Ectodermal cell (in vitro differentiated cells): ENCODE results near the gene LIN7B.
"Not testable (repeated sequence)": the region's sequence is repeated elsewhere in the genome, so short reads cannot be mapped to it uniquely, and the experiment has no call there.

Experiments
- H3K27ac ChIP-seq: 2 replicates; pipeline ENCODE4 v1.7.0; 2013; ENCODE audit warnings: mild to moderate bottlenecking, low read depth, low read length; ENCODE audit not compliant: insufficient read depth, poor library complexity, severe bottlenecking
- H3K27me3 ChIP-seq: 2 replicates; pipeline ENCODE4 v1.7.0; 2013; ENCODE audit warnings: mild to moderate bottlenecking, low read length; ENCODE audit not compliant: insufficient read depth, control insufficient read depth, poor library complexity, severe bottlenecking
- H3K36me3 ChIP-seq: one replicate; pipeline ENCODE4 v1.7.0; 2013; ENCODE audit warnings: low read length; ENCODE audit not compliant: control insufficient read depth, insufficient read depth
- H3K4me1 ChIP-seq: one replicate; pipeline ENCODE4 v1.7.0; 2013; ENCODE audit warnings: low read length; ENCODE audit not compliant: control insufficient read depth, insufficient read depth
- H3K4me3 ChIP-seq: 2 replicates; pipeline ENCODE4 v1.7.0; 2013; ENCODE audit warnings: low read depth, low read length, control low read depth; ENCODE audit not compliant: insufficient read depth
- H3K9me3 ChIP-seq: 2 replicates; pipeline ENCODE4 v1.7.0; 2013; ENCODE audit warnings: mild to moderate bottlenecking, low read length, moderate library complexity; ENCODE audit not compliant: control insufficient read depth
- WGBS, 2 experiments: methylation state at CpG; one replicate each; pipeline ENCODE4 v1.1.7; 2013; ENCODE audit warnings: missing lambda C conversion rate in 2 of 2; 5-methylcytosine and 5-hydroxymethylcytosine counted together

LIN7B gene

GRCh38 chr19:49145573-49146407 is 31.6 kb downstream of the LIN7B start:
- H3K27me3 ChIP-seq, result peaks cover 3% of the 10 kb centered on the region
- no peaks in the 10 kb centered on the region for H3K36me3 ChIP-seq
- 7 to 8% methylated on average over 30 of the region's 30 CpGs for WGBS, 2 experiments
- no peaks in the 10 kb centered on the region for H3K9me3 ChIP-seq
- H3K27ac ChIP-seq, result peak overlapping the region; percentile 70
- H3K4me1 ChIP-seq, result peaks cover 9% of the 10 kb centered on the region
- H3K4me3 ChIP-seq, result peak overlapping the region; percentile 26

GRCh38 chr19:49146408-49146770 is 32.2 kb downstream of the LIN7B start:
- H3K27me3 ChIP-seq, H3K36me3 ChIP-seq, H3K4me1 ChIP-seq, H3K9me3 ChIP-seq: not testable (repeated sequence)
- WGBS, 2 experiments, result 10 to 12% methylated on average over 7 of the region's 7 CpGs
- H3K4me3 ChIP-seq, result peak overlapping the region; percentile 26
- H3K27ac ChIP-seq, result peak overlapping the region; percentile 70

GRCh38 chr19:49148044-49148682 is 34.0 kb downstream of the LIN7B start:
- Histone ChIP-seq H3K4me3 (peak overlapping the region; percentile 80), H3K27me3 (peaks cover 25% of the 10 kb centered on the region), H3K4me1 (peaks cover 10% of the 10 kb centered on the region), H3K27ac (no peak overlapping the region), H3K9me3 (no peaks in the 10 kb centered on the region), H3K36me3 (no peaks in the 10 kb centered on the region)
- 85% methylated on average over 11 of the region's 11 CpGs for WGBS, 2 experiments

GRCh38 chr19:49148784-49149651 is 34.8 kb downstream of the LIN7B start:
- H3K9me3 ChIP-seq, result no peaks in the 10 kb centered on the region
- peaks cover 10% of the 10 kb centered on the region for H3K4me1 ChIP-seq
- peak overlapping the region; percentile 80 for H3K4me3 ChIP-seq
- no peaks in the 10 kb centered on the region for H3K36me3 ChIP-seq
- peak overlapping the region; percentile 76 for H3K27ac ChIP-seq
- H3K27me3 ChIP-seq, result peaks cover 31% of the 10 kb centered on the region
- WGBS, 2 experiments, result 1% methylated on average over 49 of the region's 49 CpGs

GRCh38 chr19:49149652-49150105 is 35.5 kb downstream of the LIN7B start:
- H3K36me3 ChIP-seq, result no peaks in the 10 kb centered on the region
- peak overlapping the region; percentile 80 for H3K4me3 ChIP-seq
- H3K9me3 ChIP-seq, result no peaks in the 10 kb centered on the region
- H3K27me3 ChIP-seq, result peaks cover 31% of the 10 kb centered on the region
- H3K4me1 ChIP-seq, result peaks cover 10% of the 10 kb centered on the region
- 0% methylated on average over 23 of the region's 23 CpGs for WGBS, 2 experiments
- peak overlapping the region; percentile 76 for H3K27ac ChIP-seq

GRCh38 chr19:49150106-49150943 is 36.2 kb downstream of the LIN7B start:
- H3K9me3 ChIP-seq, result no peaks in the 10 kb centered on the region
- no peaks in the 10 kb centered on the region for H3K36me3 ChIP-seq
- peak overlapping the region; percentile 85 for H3K27ac ChIP-seq
- peaks cover 10% of the 10 kb centered on the region for H3K4me1 ChIP-seq
- H3K4me3 ChIP-seq, result peak overlapping the region; percentile 80
- peaks cover 31% of the 10 kb centered on the region for H3K27me3 ChIP-seq
- 0 to 1% methylated on average over 75 of the region's 75 CpGs for WGBS, 2 experiments

- no peaks in the 10 kb centered on the region for H3K36me3 ChIP-seq
- H3K4me3 ChIP-seq, result peak overlapping the region; percentile 80
- H3K27me3 ChIP-seq, result peaks cover 31% of the 10 kb centered on the region
- no peaks in the 10 kb centered on the region for H3K9me3 ChIP-seq
- 16 to 17% methylated on average over 16 of the region's 16 CpGs for WGBS, 2 experiments
- peaks cover 14% of the 10 kb centered on the region for H3K4me1 ChIP-seq
- no peak overlapping the region for H3K27ac ChIP-seq
Observed at GRCh38 chr19:49150944-49151243, 36.7 kb downstream of the LIN7B start.

GRCh38 chr19:49151267-49152118 is 37.3 kb downstream of the LIN7B start:
- H3K27ac ChIP-seq, result no peak overlapping the region
- H3K36me3 ChIP-seq, result no peaks in the 10 kb centered on the region
- WGBS, 2 experiments, result 12 to 14% methylated on average over 45 of the region's 45 CpGs
- peaks cover 19% of the 10 kb centered on the region for H3K4me1 ChIP-seq
- H3K4me3 ChIP-seq, result no peak overlapping the region
- H3K27me3 ChIP-seq, result peaks cover 31% of the 10 kb centered on the region
- H3K9me3 ChIP-seq, result no peaks in the 10 kb centered on the region

GRCh38 chr19:49152119-49152550 is 38.0 kb downstream of the LIN7B start:
- H3K4me1 ChIP-seq, result peaks cover 19% of the 10 kb centered on the region
- WGBS, 2 experiments, result 50 to 56% methylated on average over 10 of the region's 10 CpGs
- H3K27me3 ChIP-seq, result peaks cover 36% of the 10 kb centered on the region
- H3K9me3 ChIP-seq, result no peaks in the 10 kb centered on the region
- H3K36me3 ChIP-seq, result no peaks in the 10 kb centered on the region
- no peak overlapping the region for H3K27ac ChIP-seq
- H3K4me3 ChIP-seq, result no peak overlapping the region
